HG03571 (cell line): Measurements from ENCODE around the gene DENND1A.
A peak's percentile ranks its signal among the peaks of the same experiment; 100 is the strongest.

Source experiments
- ATAC-seq: cut with Tn5 transposase; IDR thresholded peaks from one replicate; pipeline ENCODE4 v1.9.1; 2021; ENCODE audit not compliant: unreplicated experiment

DENND1A gene

GRCh38 chr9:123868002-123868401 is 61.9 kb downstream of the DENND1A start:
- ATAC-seq: no peak

- ATAC-seq: no peak
Observed at GRCh38 chr9:123867034-123867433, 62.9 kb downstream of the DENND1A start.

- no peak for ATAC-seq
Observed at GRCh38 chr9:123866497-123866896, 63.4 kb downstream of the DENND1A start.

DNA sequence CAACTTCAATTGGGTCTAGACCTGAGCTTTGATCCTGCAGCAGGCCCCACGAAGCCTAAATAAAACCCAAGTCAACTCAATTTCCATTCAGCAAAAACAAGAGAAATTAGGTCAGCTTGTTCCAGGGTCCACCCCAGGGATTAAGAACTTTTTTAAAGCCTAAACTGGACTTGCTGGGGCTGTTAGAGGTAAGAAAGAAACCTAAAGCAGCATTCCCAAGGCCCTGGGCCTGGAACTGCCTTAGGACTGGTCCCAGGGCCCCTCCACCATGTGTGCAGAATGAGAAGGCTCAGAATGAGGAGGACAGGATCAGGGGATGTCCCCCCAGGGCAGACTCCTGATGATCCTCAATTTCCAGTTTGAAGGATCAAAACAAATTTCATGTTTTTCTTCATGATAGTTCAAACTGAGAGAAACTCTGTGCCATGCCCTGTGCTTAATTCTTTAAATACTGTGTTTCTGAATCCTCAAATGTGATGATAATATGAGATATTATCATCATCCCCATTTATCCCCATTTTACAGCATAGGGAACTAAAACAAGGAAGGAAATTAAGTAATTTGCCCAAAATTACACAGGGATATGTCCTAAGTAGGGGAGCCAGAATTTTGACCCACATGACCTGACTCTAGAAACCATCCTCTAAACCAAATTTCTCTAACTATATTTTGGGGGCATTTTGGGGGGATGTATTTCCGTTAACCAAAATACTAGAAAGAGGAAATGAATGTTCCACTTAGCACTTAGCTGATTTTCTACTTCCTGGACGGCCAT is 64.5 kb downstream of the DENND1A start:
- ATAC-seq: no peak

DNA sequence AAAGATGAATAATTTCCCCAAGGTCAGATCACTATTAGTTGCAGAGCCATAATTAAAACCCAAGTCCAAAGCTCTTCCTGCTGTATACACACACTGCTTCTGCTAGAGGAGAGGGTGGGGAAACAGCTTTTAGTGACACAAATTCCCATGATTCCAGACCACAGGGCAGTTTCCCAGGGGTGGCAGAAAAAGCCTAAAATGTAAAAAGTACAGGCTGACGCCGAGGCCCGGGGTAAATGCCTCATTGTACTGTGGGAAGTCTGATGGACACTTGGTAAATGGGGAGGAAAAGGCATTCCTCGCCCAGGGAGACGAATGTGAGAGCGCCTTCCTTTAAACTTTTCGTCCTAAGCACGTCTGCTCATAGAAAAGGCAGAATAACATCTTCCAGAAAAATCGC is 65.7 kb downstream of the DENND1A start:
- no peak for ATAC-seq

DNA sequence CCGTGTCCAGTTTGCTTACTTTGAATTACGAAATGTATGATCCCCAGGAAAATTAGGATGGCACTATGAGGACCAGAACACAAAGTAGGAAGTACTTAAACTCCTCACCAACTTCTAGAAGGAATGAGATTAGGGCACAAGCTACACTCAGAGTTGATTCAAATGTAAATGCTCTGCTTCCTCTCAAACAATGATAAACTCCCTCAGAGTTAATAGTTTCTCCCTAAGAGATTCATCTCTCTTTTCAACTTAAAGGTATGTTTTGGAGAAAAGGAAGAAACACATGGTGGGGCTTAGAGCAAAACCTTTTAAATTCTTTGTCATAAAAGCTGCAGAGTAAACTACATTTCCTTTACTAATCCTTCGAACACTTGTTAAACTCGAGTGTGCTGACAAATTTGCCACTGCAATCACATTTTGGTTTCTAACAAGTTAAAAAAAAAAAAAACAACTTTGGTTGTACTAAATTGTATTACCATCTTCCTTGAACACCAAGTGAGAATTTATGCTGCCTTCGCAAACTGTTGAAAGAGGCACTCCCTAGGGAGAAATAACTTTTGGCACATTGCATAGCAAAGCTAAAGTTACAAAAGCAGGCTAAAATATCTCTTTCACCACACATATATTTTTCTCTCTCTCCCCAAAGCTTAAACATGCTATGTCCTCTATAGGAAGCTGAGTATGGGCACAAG is 66.6 kb downstream of the DENND1A start:
- ATAC-seq: no peak

DNA sequence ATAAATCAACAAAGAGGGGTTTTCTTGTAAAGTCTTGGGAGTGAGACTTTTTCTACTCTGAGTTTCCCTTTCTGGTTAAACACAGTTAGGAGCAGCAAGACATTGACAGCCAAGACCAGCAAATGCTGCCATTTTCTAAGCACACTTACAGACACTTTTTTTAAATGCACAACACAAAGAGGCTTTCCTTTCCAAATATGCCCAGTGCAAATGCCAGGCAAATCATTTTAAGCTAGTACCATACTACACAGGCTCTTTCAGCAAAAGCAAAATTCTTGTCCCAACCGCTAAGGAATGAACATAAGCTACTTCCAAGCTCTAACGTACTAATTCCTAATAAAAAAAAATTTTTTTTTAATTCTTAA is 68.2 kb downstream of the DENND1A start:
- no peak for ATAC-seq

DNA sequence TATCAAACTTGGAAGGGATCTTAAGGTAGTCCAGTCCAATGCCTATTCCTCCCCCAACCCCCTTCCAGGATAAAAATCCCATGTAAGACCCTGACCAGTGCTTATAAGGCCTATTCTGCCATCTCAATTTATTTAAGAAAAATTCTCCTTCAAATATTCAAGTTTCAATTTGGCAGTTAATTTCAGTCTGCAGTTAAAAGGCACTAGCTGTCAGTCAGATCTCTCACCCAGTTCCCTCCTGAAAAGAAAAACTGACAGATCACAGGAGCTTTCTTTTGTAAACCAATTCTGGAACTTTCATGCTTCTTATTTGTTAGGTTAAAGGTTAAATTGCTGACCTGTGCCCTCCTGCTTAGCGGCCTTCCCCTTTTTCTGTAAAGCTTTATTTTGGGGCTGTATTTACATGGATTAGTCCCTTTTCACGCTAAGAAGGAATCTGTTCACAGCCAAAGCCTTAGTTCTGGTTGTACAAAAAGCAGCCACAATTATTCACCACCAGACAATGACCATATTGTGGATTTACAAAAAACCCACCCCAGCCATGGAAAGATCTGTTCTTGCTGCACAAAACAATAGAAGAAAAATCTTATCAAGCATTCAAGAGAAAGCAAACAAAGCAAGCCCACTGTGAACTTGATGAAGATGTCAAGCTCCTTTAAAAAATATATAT is 68.7 kb downstream of the DENND1A start:
- ATAC-seq: no peak

DNA sequence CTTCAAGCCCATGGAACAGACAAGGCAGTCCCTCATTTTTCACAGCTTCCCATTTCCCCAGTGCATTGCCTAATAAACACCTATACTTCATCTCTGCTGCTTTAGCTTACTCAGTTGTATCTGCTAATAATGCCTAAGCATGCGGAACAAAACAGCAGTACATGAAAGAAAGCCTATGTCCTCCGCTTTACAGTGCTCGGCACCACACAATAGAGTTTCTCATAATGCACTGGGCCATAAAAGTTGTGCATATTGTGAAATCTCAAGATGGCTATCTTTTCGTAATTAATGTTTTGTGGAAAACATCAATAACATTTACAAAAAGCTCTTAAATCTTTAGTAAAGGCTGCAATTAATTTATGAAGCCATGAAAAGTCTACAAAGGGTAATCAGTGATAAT is 69.3 kb downstream of the DENND1A start:
- no peak for ATAC-seq

DNA sequence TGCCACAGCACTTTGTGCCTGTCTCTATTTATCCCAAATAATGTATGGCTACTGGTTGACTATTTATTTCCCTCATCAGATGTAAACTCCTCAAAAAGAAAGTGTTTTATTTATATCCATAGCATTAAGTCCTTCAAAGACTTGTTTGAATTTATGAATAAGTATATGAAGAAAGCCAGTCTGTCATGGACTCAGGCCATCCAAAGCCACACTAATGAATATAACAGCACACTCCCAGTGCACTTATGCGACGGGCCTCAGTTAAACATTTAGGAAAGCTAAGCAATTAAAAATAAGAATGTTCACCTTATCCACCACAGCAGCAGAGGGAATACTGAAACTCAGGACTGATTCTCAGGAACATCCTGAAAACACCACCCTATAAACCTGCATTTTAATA is 77.5 kb downstream of the DENND1A start:
- ATAC-seq: no peak

GRCh38 chr9:123851851-123852250 is 78.1 kb downstream of the DENND1A start:
- no peak for ATAC-seq

GRCh38 chr9:123848447-123849085 is 81.4 kb downstream of the DENND1A start:
- no peak for ATAC-seq

- no peak for ATAC-seq
Observed at GRCh38 chr9:123846966-123847365, 83.0 kb downstream of the DENND1A start.

GRCh38 chr9:123843703-123844102 is 86.2 kb downstream of the DENND1A start:
- ATAC-seq: no peak

GRCh38 chr9:123835821-123836220 is 94.1 kb downstream of the DENND1A start:
- no peak for ATAC-seq

GRCh38 chr9:123834889-123835562 is 94.9 kb downstream of the DENND1A start:
- peak; percentile 59 for ATAC-seq

- ATAC-seq: no peak
Observed at GRCh38 chr9:123834218-123834888, 95.6 kb downstream of the DENND1A start.

DNA sequence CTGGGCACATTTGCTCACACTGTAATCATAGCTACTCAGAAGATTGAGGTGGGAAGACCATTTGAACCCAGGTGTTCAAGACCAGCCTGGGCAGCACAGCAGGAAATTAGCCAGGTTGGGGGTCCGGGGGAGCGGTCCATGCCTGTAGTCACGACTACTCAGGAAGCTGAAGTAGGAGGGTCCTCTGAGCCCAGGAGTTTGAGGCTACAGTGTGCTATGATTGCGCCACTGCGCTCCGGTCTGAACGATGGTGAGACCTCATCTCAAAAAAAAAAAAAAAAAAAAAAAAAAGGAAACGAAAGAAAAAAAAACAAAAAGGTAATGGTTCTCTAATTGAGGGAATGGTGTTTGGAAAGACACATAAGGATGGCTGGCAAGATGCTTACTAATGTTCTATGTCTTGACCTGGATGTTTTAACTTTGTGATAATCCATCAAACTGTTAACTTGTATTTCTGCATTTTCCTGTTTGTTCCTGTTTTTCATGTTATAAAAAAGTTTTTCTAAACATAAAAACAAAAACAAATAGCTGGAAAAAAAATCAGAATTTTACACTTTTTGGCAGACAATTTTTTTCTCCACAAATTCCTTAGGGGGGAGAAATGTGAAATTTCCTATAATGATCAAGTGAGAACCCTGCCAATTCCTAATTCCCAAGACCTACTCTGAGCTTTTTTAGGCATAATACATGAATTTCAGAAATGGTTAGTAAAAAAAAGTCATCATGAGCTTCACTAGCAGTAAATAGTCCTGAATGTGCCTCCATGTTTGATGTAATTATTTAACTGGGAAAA is 96.9 kb downstream of the DENND1A start:
- no peak for ATAC-seq

DNA sequence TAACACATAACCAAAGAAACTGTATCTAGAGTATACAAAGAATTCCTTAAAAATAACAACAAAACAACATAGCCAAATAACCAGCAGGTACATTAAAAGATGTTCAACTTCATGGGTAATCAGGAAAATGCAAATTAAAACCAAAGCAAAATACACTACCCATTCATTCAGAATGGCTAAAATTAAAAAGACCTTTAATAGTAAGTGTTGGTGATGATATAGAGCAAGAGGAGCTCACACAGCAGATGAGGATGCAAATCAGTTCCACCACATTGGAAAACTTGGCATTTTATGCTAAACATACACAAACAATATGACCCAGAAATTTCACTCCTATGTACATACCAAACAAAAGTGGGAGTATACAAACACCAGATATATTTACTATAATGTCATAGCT is 97.8 kb downstream of the DENND1A start:
- no peak for ATAC-seq

DNA sequence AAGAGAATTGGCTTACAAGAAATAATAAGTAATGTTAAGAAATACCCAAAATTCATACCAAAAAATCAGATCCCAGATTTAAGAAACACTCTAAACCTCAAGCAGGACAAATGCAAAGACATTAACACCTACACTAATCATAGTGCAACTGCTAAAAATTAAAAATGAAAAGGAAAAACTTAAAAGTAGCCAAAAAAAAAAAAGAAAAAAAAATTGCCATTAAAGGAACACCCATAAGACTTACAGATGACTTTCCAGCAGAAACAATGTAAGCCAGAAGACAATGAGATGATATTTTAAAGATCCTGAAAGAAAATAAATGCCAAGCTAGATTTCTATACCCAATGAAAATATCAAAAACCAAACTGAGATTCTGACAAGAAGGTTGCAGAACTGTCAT is 101.5 kb downstream of the DENND1A start:
- ATAC-seq: no peak
